Measurements from ENCODE around the gene CAMLG. TPM values are rescaled to one million over a fixed set of nuclear protein-coding genes. Genes with fewer than 3 reads are reported as not detected.

CAMLG gene
- total and polyA plus RNA-seq, 2 of the 8 experiments (the other 6 are each of a cell fraction or from before 2014, with no cell fraction given) = 12.3 to 42.8 TPM

GRCh38 chr5:134798468-134798867 lies 60.1 kb downstream of the CAMLG start:
- POLR2A ChIA-PET (ENCODE audit: partially characterized antibody) = interaction anchor here (0.7 kb wide), 1 partner anchor 9 kb away, joined by 4 read pairs; no protein-coding TSS in a partner anchor
- FAIRE-seq = no peak

More at GRCh38 chr5:134798468-134798867, 60.1 kb downstream of the CAMLG start:
- Histone ChIP-seq H3K4me2 (ENCODE audit: insufficient read depth in 1 of 2, low read depth in 2 of 2, low read length in 2 of 2) (no peak overlapping the region), H3K56ac (replicated peaks; ENCODE audit: insufficient read length, low read depth, low read length) (no peak overlapping the region), H2BK5ac (ENCODE audit: low read depth, low read length) (no peak overlapping the region), H2BK120ac (replicated peaks; ENCODE audit: low read depth, low read length) (no peak overlapping the region), H3K36me3 (ENCODE audit: control insufficient read depth in 2 of 4, insufficient read depth in 4 of 4, low read length in 3 of 4) (peaks cover 19 to 59% (median 48%) of the 10 kb centered on the region in 4 experiments), H3K9me3 (ENCODE audit: insufficient read depth in 2 of 2, low read depth in 1 of 2, low read length in 1 of 2) (no peaks in the 10 kb centered on the region), H3K79me2 (ENCODE audit: control insufficient read depth in 1 of 2, insufficient read depth in 2 of 2, low read length in 2 of 2) (no peaks in the 10 kb centered on the region; a peak in 1 of 4 replicates), H3K9ac (replicated peaks in 1 of 4; ENCODE audit: extremely low read depth in 1 of 4, low read depth in 3 of 4, low read length in 3 of 4) (no peak overlapping the region), H4K20me1 (replicated peaks in 1 of 2; ENCODE audit: control insufficient read depth in 1 of 2, insufficient read depth in 2 of 2, low read length in 2 of 2) (peaks cover 0 to 6% of the 10 kb centered on the region in 2 experiments), H3K4me1 (replicated peaks in 1 of 4; ENCODE audit: control insufficient read depth in 3 of 4, insufficient read depth in 4 of 4, low read length in 3 of 4) (no peaks in the 10 kb centered on the region), H2AK5ac (ENCODE audit: low read depth, low read length) (no peak overlapping the region), H3K23me2 (ENCODE audit: low read depth, low read length) (no peaks in the 10 kb centered on the region), H3K23ac (ENCODE audit: insufficient read length) (no peak overlapping the region), H4K91ac (replicated peaks; ENCODE audit: insufficient read length, low read length) (no peak overlapping the region), H2BK15ac (ENCODE audit: low read length) (no peak overlapping the region), H2BK12ac (ENCODE audit: low read depth, low read length) (no peak overlapping the region), H4K5ac (ENCODE audit: insufficient read length, low read depth, low read length) (no peak overlapping the region), H3K4ac (replicated peaks; ENCODE audit: insufficient read length, low read depth, low read length) (no peak overlapping the region), H3K79me1 (ENCODE audit: low read depth, low read length) (no peaks in the 10 kb centered on the region; the same call in 1 of the 2 replicates), H3K27me3 (replicated peaks in 1 of 4; ENCODE audit: control insufficient read depth in 3 of 4, extremely low read depth in 1 of 4, insufficient read depth in 3 of 4, low read length in 3 of 4) (no peaks in the 10 kb centered on the region), H3K18ac (ENCODE audit: extremely low read depth, low read length) (no peak overlapping the region), H4K8ac (ENCODE audit: extremely low read depth, insufficient read depth, low read length) (no peak overlapping the region), H3K4me3 (ENCODE audit: extremely low read depth in 1 of 4, insufficient read depth in 2 of 4, low read depth in 3 of 4, low read length in 4 of 4) (no peak overlapping the region), H3K14ac (ENCODE audit: insufficient read length) (no peak overlapping the region), H2AFZ (ENCODE audit: low read length) (no peak overlapping the region), H2BK20ac (ENCODE audit: low read length) (no peak overlapping the region), H3K27ac (ENCODE audit: low read depth, low read length) (no peak overlapping the region)
- DNase-seq (ENCODE audit: low read depth in 1 of 2, low spot score in 2 of 2) = no peak
- WGBS, 2 experiments (ENCODE audit: extremely low coverage in 1 of 2, insufficient coverage in 1 of 2, insufficient read length in 1 of 2, insufficient replicate concordance in 2 of 2, low coverage in 1 of 2, low lambda C conversion rate in 2 of 2, missing lambda C conversion rate in 1 of 2) = 91% methylated on average over 5 of the region's 5 CpGs; no CpG with 5 or more reads in 1 of the 2 experiments
- CTCF ChIA-PET (ENCODE audit: partially characterized antibody) = no interaction called here
- TF ChIP-seq FOSL1 (IDR thresholded peaks at IDR 0.05; ENCODE audit: insufficient read depth, low read depth, low read length) = no peak
- no peak for TF ChIP-seq NRF1 (IDR thresholded peaks at IDR 0.05; ENCODE audit: low read depth, low read length)
- no peak for TF ChIP-seq ATF2 (IDR thresholded peaks at IDR 0.05; ENCODE audit: low read length)
- TF ChIP-seq SP2 (IDR thresholded peaks at IDR 0.05; ENCODE audit: low read length) = no peak
- TF ChIP-seq CBX5 (IDR thresholded peaks at IDR 0.05; ENCODE audit: low read depth, low read length) = no peak
- no peak for TF ChIP-seq RNF2 (IDR thresholded peaks at IDR 0.05; ENCODE audit: borderline replicate concordance, low read depth, low read length, missing control alignments, poor library complexity, severe bottlenecking)
- TF ChIP-seq, protein P1, sequence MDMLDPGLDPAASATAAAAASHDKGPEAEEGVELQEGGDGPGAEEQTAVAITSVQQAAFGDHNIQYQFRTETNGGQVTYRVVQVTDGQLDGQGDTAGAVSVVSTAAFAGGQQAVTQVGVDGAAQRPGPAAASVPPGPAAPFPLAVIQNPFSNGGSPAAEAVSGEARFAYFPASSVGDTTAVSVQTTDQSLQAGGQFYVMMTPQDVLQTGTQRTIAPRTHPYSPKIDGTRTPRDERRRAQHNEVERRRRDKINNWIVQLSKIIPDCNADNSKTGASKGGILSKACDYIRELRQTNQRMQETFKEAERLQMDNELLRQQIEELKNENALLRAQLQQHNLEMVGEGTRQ (IDR thresholded peaks at IDR 0.05; ENCODE audit: low read length) = no peak
- no peak for TF ChIP-seq KDM1A (IDR thresholded peaks at IDR 0.05; ENCODE audit: borderline replicate concordance, low read length)
- TF ChIP-seq, protein P2, sequence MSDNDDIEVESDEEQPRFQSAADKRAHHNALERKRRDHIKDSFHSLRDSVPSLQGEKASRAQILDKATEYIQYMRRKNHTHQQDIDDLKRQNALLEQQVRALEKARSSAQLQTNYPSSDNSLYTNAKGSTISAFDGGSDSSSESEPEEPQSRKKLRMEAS (IDR thresholded peaks at IDR 0.05) = no peak

Measured in H1 (cell line).